Measurements from ENCODE around the gene ITGAV. TPM values are rescaled to one million over a fixed set of nuclear protein-coding genes. Genes with fewer than 3 reads are reported as not detected.

Gene ITGAV
- total and polyA plus RNA-seq, 2 donors (not counting 1 experiment from before 2014, with no cell fraction given) = 121 to 205 TPM

DNA sequence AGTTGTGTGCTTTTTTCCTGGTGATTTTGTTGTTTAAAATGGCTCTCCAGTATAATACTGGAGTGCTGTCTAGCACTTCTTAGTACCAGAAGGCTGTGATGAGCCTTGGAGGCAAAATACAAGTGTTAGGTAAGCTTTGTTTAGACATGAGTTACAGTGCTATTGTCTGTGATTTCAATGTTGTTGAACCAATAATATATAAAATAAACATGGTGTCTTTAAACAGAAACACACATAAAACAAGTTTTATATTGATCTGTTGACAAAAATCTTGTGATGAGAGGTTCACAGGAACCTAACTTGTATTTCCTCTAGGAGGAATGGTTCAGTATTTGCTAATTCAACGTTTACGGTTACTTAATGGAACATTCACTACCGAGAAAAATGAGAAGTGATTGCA, 99.0 kb downstream of the ITGAV start:
- H4K20me1 ChIP-seq (ENCODE audit: control insufficient read depth, extremely low read depth, insufficient read depth, low read length) = no peaks in the 10 kb centered on the region
- H3K4me1 ChIP-seq (ENCODE audit: control insufficient read depth, extremely low read depth, insufficient read depth, low read length) = no peaks in the 10 kb centered on the region
- H3K27me3 ChIP-seq (ENCODE audit: control insufficient read depth, insufficient read depth, low read length) = no peaks in the 10 kb centered on the region
- no peak overlapping the region for H2AFZ ChIP-seq (ENCODE audit: low read length)
- H3K79me2 ChIP-seq (ENCODE audit: control insufficient read depth, insufficient read depth, low read length) = no peaks in the 10 kb centered on the region
- TF ChIP-seq CTCF (conservative IDR thresholded peaks at IDR 0.05 in 1 of 2, IDR thresholded peaks at IDR 0.05 in 1 of 2; ENCODE audit: low read depth in 1 of 2, low read length in 2 of 2) (no peak), EZH2 (IDR thresholded peaks at IDR 0.05; ENCODE audit: low read length, missing control alignments) (no peak)
- H3K36me3 ChIP-seq (ENCODE audit: control insufficient read depth, insufficient read depth, low read length) = no peaks in the 10 kb centered on the region
- no peak overlapping the region for H3K27ac ChIP-seq (ENCODE audit: insufficient read depth, low read length)
- H3K9ac ChIP-seq (ENCODE audit: insufficient read depth, low read length) = no peak overlapping the region
- no peaks in the 10 kb centered on the region for H3K9me3 ChIP-seq (ENCODE audit: control insufficient read depth, insufficient read depth, low read depth, low read length)
- no peak overlapping the region for H3K4me2 ChIP-seq (ENCODE audit: extremely low read depth, insufficient read depth, low read length)
- DNase-seq (ENCODE audit: low read depth in 2 of 2) = no peak
- H3K4me3 ChIP-seq (replicated peaks in 1 of 4; ENCODE audit: control extremely low read depth in 1 of 4, insufficient read depth in 1 of 4, low read depth in 3 of 4, low read length in 4 of 4) = no peak overlapping the region

GRCh38 chr2:186690786-186691185, 100.9 kb downstream of the ITGAV start:
- Histone ChIP-seq H3K79me2 (ENCODE audit: control insufficient read depth, insufficient read depth, low read length) (no peaks in the 10 kb centered on the region), H3K4me2 (ENCODE audit: extremely low read depth, insufficient read depth, low read length) (no peak overlapping the region)
- peak in 1 of 2 donors; percentile 45 for DNase-seq (ENCODE audit: low read depth in 2 of 2)

GRCh38 chr2:186691231-186691630, 101.4 kb downstream of the ITGAV start:
- TF ChIP-seq EZH2 (IDR thresholded peaks at IDR 0.05; ENCODE audit: low read length, missing control alignments) (no peak), CTCF (conservative IDR thresholded peaks at IDR 0.05 in 1 of 2, IDR thresholded peaks at IDR 0.05 in 1 of 2; ENCODE audit: low read depth in 1 of 2, low read length in 2 of 2) (no peak)
- Histone ChIP-seq H4K20me1 (ENCODE audit: control insufficient read depth, extremely low read depth, insufficient read depth, low read length) (no peaks in the 10 kb centered on the region), H3K9me3 (ENCODE audit: control insufficient read depth, insufficient read depth, low read depth, low read length) (no peaks in the 10 kb centered on the region), H3K36me3 (ENCODE audit: control insufficient read depth, insufficient read depth, low read length) (no peaks in the 10 kb centered on the region), H3K4me2 (ENCODE audit: extremely low read depth, insufficient read depth, low read length) (no peak overlapping the region), H3K79me2 (ENCODE audit: control insufficient read depth, insufficient read depth, low read length) (no peaks in the 10 kb centered on the region), H3K9ac (ENCODE audit: insufficient read depth, low read length) (no peak overlapping the region), H3K27ac (ENCODE audit: insufficient read depth, low read length) (no peak overlapping the region), H2AFZ (ENCODE audit: low read length) (no peak overlapping the region), H3K27me3 (ENCODE audit: control insufficient read depth, insufficient read depth, low read length) (no peaks in the 10 kb centered on the region), H3K4me3 (replicated peaks in 1 of 4; ENCODE audit: control extremely low read depth in 1 of 4, insufficient read depth in 1 of 4, low read depth in 3 of 4, low read length in 4 of 4) (no peak overlapping the region), H3K4me1 (ENCODE audit: control insufficient read depth, extremely low read depth, insufficient read depth, low read length) (no peaks in the 10 kb centered on the region)
- no peak for DNase-seq (ENCODE audit: low read depth in 2 of 2)

More at GRCh38 chr2:186690786-186691185, 100.9 kb downstream of the ITGAV start:
- no peaks in the 10 kb centered on the region for H3K9me3 ChIP-seq (ENCODE audit: control insufficient read depth, insufficient read depth, low read depth, low read length)
- H3K36me3 ChIP-seq (ENCODE audit: control insufficient read depth, insufficient read depth, low read length) = no peaks in the 10 kb centered on the region
- H4K20me1 ChIP-seq (ENCODE audit: control insufficient read depth, extremely low read depth, insufficient read depth, low read length) = no peaks in the 10 kb centered on the region
- no peak overlapping the region for H3K9ac ChIP-seq (ENCODE audit: insufficient read depth, low read length)
- TF ChIP-seq EZH2 (IDR thresholded peaks at IDR 0.05; ENCODE audit: low read length, missing control alignments) = no peak
- no peak for TF ChIP-seq CTCF (conservative IDR thresholded peaks at IDR 0.05 in 1 of 2, IDR thresholded peaks at IDR 0.05 in 1 of 2; ENCODE audit: low read depth in 1 of 2, low read length in 2 of 2)
- H3K27me3 ChIP-seq (ENCODE audit: control insufficient read depth, insufficient read depth, low read length) = no peaks in the 10 kb centered on the region
- no peak overlapping the region for H2AFZ ChIP-seq (ENCODE audit: low read length)
- H3K27ac ChIP-seq (ENCODE audit: insufficient read depth, low read length) = no peak overlapping the region
- H3K4me1 ChIP-seq (ENCODE audit: control insufficient read depth, extremely low read depth, insufficient read depth, low read length) = no peaks in the 10 kb centered on the region
- no peak overlapping the region for H3K4me3 ChIP-seq (replicated peaks in 1 of 4; ENCODE audit: control extremely low read depth in 1 of 4, insufficient read depth in 1 of 4, low read depth in 3 of 4, low read length in 4 of 4)
